Fibroblast of mammary gland (primary cell): ENCODE measurements around the gene FHIT.
A peak's percentile ranks its signal among the peaks of the same experiment; 100 is the strongest.
"Not testable (repeated sequence)": the region's sequence is repeated elsewhere in the genome, so short reads cannot be mapped to it uniquely, and the experiment has no call there.

Experiments used
- DNase-seq: peaks from one replicate; pipeline ENCODE4 v3.0.0-alpha.2; 2010; ENCODE audit warnings: low read depth
- H3K4me3 ChIP-seq: 2 replicates; pipeline ENCODE4 v1.5.1; 2011; ENCODE audit warnings: low read depth, mild to moderate bottlenecking, low read length, moderate library complexity; ENCODE audit not compliant: control insufficient read depth
- TF ChIP-seq, protein P1 (sequence below): conservative IDR thresholded peaks from 2 replicates; pipeline ENCODE4 v1.5.1; 2011; ENCODE audit warnings: low read depth, low read length, inconsistent platforms; ENCODE audit not compliant: control insufficient read depth, insufficient read depth

Gene FHIT

DNA sequence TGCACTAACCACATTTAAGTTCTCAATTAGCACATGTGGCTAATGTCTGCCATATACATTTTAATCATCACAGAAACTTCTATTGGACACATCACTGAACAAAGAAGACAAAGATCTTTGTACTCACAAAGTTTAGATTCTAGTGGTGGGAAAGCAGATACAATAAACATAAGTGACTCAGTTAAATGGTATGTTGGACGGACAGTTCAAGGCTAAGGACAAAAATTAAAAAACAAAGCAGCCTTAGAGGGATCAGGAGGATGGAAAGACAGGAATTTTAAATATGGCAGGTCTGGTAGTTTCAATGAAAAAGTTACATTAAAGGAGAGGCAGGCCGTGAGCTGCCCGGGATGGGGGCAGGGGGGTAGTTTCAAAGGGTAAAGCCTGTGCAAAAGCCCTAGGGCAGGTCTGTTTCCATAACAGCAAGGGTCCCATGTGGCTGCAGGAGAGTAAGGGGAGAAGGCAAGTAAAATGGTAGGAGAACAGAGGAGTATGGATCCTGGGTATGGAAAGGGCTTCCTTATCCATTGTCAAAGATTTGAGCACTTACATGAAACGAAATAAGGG, 220.7 kb downstream of the FHIT start:
- no peak overlapping the region for H3K4me3 ChIP-seq
- DNase-seq = peak; percentile 6
- TF ChIP-seq, protein P1, sequence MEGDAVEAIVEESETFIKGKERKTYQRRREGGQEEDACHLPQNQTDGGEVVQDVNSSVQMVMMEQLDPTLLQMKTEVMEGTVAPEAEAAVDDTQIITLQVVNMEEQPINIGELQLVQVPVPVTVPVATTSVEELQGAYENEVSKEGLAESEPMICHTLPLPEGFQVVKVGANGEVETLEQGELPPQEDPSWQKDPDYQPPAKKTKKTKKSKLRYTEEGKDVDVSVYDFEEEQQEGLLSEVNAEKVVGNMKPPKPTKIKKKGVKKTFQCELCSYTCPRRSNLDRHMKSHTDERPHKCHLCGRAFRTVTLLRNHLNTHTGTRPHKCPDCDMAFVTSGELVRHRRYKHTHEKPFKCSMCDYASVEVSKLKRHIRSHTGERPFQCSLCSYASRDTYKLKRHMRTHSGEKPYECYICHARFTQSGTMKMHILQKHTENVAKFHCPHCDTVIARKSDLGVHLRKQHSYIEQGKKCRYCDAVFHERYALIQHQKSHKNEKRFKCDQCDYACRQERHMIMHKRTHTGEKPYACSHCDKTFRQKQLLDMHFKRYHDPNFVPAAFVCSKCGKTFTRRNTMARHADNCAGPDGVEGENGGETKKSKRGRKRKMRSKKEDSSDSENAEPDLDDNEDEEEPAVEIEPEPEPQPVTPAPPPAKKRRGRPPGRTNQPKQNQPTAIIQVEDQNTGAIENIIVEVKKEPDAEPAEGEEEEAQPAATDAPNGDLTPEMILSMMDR = no peak

DNA sequence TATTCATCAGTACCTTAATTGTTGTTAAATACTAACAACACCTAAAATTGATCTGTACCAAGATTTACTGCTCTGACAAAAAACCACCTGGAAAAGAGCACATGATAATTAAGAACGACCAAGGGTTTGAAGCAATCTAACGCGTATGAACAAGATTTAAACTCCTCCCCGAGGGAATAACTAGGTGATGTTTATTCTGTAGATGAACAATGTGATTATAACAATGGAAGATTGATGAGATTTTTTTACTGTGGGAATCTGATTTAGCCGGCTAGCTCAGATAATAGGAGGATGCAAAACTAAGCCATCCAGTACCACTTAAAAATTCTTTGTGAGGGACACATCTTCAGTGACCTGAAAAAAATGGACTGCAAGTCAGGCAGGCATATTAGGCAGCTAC, 222.1 kb downstream of the FHIT start:
- DNase-seq = no peak
- no peak overlapping the region for H3K4me3 ChIP-seq
- TF ChIP-seq, protein P1 = no peak

DNA sequence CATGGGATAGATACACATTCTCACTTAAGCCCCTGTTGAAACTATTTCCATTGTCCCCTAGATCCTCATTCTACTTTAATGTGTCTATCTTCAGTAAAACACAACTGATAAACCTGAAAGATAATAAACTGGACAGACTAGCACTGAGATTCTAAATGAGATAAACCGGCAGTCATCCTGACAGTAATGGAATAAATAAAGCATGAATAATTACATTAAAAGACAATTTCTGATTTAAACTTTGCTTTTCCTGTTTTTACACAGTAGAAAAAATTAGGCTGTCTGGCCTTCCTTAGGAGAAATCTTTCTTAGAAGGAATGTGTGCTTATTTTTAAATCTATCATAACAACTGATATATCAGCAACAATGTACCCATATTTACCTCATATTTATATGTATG, 232.4 kb downstream of the FHIT start:
- no peak for DNase-seq
- TF ChIP-seq, protein P1 = no peak
- no peak overlapping the region for H3K4me3 ChIP-seq

DNA sequence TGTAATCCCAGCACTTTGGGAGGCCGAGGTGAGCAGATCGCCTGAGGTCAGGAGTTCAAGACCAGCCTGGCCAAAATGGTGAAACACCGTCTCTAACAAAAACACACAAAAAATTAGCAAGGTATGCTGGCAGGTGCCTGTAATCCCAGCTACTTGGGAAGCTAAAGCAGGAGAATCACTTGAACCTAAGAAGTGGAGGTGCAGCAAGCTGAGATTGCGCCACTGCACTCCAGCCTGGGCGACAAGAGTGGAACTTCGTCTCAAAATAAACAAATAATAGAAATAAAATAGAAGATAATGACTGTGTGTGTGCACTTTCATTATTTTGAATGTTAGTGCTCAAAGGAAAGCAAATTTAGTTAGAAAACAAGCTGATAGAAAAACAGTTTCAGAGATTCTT, 234.2 kb downstream of the FHIT start:
- DNase-seq, H3K4me3 ChIP-seq: not testable (repeated sequence)

DNA sequence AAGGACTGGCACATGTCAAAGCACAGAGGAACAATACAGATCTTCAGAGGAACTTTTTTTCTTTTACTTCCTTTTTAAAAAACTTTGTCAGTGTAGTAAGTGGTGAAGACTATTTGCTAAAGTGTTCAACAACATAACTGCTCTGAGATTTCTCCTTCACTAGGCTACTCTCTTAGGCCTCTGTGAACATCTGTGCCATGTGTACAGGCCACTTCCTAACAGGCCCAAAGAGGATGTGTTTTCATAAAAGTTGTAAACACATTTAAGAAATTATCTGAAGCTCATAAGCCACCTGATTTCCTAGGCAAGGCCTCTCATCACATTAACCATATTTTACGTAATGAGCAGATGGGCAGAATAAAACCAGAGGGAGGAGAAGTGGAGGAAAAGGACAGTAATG, 235.4 kb downstream of the FHIT start:
- DNase-seq = no peak
- TF ChIP-seq, protein P1 = no peak
- H3K4me3 ChIP-seq = no peak overlapping the region

DNA sequence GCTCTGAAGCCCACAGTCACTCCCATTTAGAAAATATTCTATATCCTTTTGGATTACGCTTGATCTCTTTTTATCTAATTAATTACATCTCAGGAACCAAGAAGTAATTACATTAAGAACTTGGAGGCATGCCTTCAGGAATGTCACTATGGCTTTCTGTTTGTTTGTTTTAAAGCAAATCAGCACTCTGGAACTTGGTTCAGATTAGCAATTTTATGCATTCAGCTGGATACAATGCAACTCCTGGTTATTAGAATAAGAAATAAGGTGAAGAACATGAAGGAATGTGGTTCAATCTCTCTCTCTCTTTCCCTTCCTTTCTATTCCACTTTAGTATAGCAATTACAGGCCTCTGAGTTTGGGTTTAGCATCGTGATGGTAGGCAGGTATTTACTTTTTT, 235.8 kb downstream of the FHIT start:
- no peak overlapping the region for H3K4me3 ChIP-seq
- DNase-seq = no peak
- TF ChIP-seq, protein P1 = no peak

DNA sequence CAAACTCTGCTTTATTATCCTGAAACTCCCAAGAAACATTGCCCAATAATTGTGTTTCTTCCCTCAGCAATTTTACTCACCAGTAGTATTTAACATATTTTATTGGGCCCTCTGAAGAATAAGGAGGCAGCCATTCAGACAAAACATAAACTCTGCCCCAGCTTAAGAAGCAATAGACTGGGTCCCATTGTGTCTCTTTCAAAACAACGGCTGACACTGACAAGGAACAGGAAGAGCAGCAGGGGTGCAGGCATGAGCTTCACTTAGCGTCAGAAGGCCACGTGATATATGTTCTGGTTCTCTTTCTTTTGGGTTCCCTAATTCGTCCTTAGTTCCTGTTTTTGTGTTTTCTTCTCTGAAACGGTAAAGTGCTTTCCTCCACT, 242.3 kb downstream of the FHIT start:
- TF ChIP-seq, protein P1 = no peak
- no peak for DNase-seq
- no peak overlapping the region for H3K4me3 ChIP-seq
